Transverse colon (tissue), 4 donors: ENCODE results near the gene ABCC9. TPM values are rescaled to one million over a fixed set of nuclear protein-coding genes. Genes with fewer than 3 reads are reported as not detected.

Source experiments
- DNase-seq: peaks from one replicate; pipeline ENCODE4 v3.0.0-alpha.2; 2019
- H3K27ac ChIP-seq, 4 donors: fragments of 200-600 bp; sonication (generic); 2 replicates each; pipeline ENCODE4 v1.5.1; 2016 to 2018; ENCODE audit warnings: inconsistent platforms in 4 of 4
- H3K27me3 ChIP-seq: fragments of 200-600 bp; sonication (generic); 2 replicates; pipeline ENCODE4 v1.5.1; 2017; ENCODE audit warnings: inconsistent platforms
- H3K36me3 ChIP-seq, 4 donors: fragments of 200-600 bp; sonication (generic); 2 replicates each; pipeline ENCODE4 v1.5.1; 2017 to 2019; ENCODE audit warnings: inconsistent platforms in 4 of 4
- H3K4me1 ChIP-seq, 4 donors: fragments of 200-600 bp; sonication (generic); 2 replicates each; pipeline ENCODE4 v1.5.1; 2017 to 2020; ENCODE audit warnings: inconsistent platforms in 4 of 4
- H3K4me3 ChIP-seq, 4 donors: fragments of 200-600 bp; sonication (generic); 1 replicate in 1 of 4; 2 replicates in 3 of 4; pipeline versions ENCODE4 v1.5.1 to v1.6.1; 2017 to 2019; ENCODE audit warnings: inconsistent platforms in 4 of 4
- H3K9me3 ChIP-seq, 2 donors: fragments of 200-600 bp; sonication (generic); 2 replicates each; pipeline ENCODE4 v1.5.1; 2017 to 2019; ENCODE audit warnings: inconsistent platforms in 2 of 2
- EP300 ChIP-seq: sonication (generic); formaldehyde crosslinking; IDR thresholded peaks from one replicate; pipeline ENCODE4 v1.6.1; 2017; ENCODE audit warnings: antibody characterized with exemption, low read depth
- POLR2A ChIP-seq: fragments of 450-650 bp; IDR thresholded peaks from one replicate; pipeline ENCODE4 v1.6.1; 2016; ENCODE audit warnings: antibody characterized with exemption, mild to moderate bottlenecking, moderate library complexity
- POLR2AphosphoS5 ChIP-seq, 3 donors: sonication (generic); formaldehyde crosslinking; IDR thresholded peaks; one replicate each; pipeline ENCODE4 v1.6.1; 2016; ENCODE audit warnings: antibody characterized with exemption in 3 of 3
- WGBS, 2 donors: methylation state at CpG; one replicate each; pipeline ENCODE4 v1.1.5; 2018; ENCODE audit warnings: low coverage in 1 of 2; 5-methylcytosine and 5-hydroxymethylcytosine counted together
- in situ Hi-C, 4 donors: fragments of 200-750 bp; cut with MboI; loops; one replicate each; pipeline versions ENCODE4 v1.15.0 to v1.15.1; 2017; ENCODE audit warnings: low sequenced_read_pairs in 3 of 4, low pct_ligation_motif_present in 1 of 4, low pct_unique_long_range_greater_than_20kb in 1 of 4
- intact Hi-C: fragments of 100-400 bp; cut with DNase I; formaldehyde crosslinking; loops from one replicate; pipeline ENCODE4 v1.15.1; 2023; ENCODE audit warnings: low total_unique reads
- total RNA-seq, 4 donors: library from RNA; depleted of rRNA; stranded (reverse); fragments of >200 nt; gene quantifications; one replicate each; pipeline ENCODE4 v1.1.0, GENCODE V29; 2016
- TF ChIP-seq, protein P1 (sequence below), 5 experiments: fragments of 200-600 bp in 3 of 5; fragments of 450-650 bp in 2 of 5; sonication (generic) in 3 of 5; IDR thresholded peaks; 1 replicate in 2 of 5; 2 replicates in 3 of 5; pipeline ENCODE4 v1.5.1; 2016 to 2017; ENCODE audit warnings: antibody characterized with exemption in 5 of 5, inconsistent platforms in 3 of 5, mild to moderate bottlenecking in 2 of 5, moderate library complexity in 1 of 5

Gene ABCC9
- total RNA-seq, 4 donors from 2014 or later = 5.2 to 10.2 (median 8.0) TPM

DNA sequence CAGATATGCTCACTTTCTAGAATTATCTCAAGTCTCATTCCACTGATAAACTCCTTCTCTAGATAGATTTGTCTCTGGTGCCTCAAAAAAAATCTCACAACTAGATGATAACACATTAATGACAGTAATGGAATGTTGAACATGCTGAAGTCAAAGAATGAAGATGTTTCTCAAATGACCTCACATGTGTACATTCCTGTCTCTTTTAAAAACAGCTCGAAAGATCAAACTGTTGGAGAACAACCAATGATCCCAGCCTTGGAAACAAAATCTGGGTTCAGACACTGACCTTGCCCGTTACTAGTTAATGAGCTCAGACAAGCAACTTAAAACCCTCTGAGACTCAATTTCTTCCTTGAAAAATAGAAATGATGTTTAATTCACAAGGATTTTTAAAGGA is 122.0 kb downstream of the ABCC9 start:
- TF ChIP-seq, protein P1, sequence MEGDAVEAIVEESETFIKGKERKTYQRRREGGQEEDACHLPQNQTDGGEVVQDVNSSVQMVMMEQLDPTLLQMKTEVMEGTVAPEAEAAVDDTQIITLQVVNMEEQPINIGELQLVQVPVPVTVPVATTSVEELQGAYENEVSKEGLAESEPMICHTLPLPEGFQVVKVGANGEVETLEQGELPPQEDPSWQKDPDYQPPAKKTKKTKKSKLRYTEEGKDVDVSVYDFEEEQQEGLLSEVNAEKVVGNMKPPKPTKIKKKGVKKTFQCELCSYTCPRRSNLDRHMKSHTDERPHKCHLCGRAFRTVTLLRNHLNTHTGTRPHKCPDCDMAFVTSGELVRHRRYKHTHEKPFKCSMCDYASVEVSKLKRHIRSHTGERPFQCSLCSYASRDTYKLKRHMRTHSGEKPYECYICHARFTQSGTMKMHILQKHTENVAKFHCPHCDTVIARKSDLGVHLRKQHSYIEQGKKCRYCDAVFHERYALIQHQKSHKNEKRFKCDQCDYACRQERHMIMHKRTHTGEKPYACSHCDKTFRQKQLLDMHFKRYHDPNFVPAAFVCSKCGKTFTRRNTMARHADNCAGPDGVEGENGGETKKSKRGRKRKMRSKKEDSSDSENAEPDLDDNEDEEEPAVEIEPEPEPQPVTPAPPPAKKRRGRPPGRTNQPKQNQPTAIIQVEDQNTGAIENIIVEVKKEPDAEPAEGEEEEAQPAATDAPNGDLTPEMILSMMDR (IDR thresholded peaks at IDR 0.05) = no peak
- no peak for TF ChIP-seq POLR2A
- TF ChIP-seq EP300 = no peak
- no peak for TF ChIP-seq POLR2AphosphoS5 (IDR thresholded peaks at IDR 0.05)
- Histone ChIP-seq H3K4me1 (peaks cover 0 to 15% (median 0%) of the 10 kb centered on the region in 4 donors), H3K27me3 (no peaks in the 10 kb centered on the region), H3K36me3 (no peaks in the 10 kb centered on the region), H3K9me3 (no peaks in the 10 kb centered on the region), H3K27ac (no peak overlapping the region), H3K4me3 (no peak overlapping the region)
- in situ Hi-C loops = no loop called here
- 21 to 23% methylated on average over 2 of the region's 2 CpGs for WGBS, 2 donors
- intact Hi-C loops = no loop called here
- DNase-seq = no peak

DNA sequence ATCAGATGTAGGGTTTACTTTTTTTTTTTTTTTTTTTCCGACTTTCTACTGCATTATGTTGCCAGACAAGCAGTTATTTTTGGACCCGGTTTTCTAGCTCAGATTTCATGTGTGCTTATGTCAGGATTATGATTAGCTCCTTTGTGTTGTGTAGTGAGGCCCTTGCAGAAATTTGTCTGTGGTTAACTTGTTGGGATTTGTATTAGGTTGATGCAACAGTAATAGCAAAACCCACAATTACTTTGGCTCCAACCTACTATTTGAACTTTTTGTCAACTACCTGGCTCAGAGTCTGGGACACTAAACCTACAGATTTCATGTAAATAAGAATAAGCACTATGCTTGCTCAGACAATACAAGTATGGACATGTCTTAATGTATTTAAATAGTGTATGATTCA is 122.6 kb downstream of the ABCC9 start:
- H3K4me3 ChIP-seq = no peak overlapping the region
- intact Hi-C loops (no loop called here), in situ Hi-C loops (no loop called here)
- TF ChIP-seq EP300 (no peak), POLR2A (no peak), POLR2AphosphoS5 (IDR thresholded peaks at IDR 0.05) (no peak)
- TF ChIP-seq, protein P1 (IDR thresholded peaks at IDR 0.05) = no peak
- H3K27me3 ChIP-seq = no peaks in the 10 kb centered on the region
- no peak for DNase-seq
- no peaks in the 10 kb centered on the region for H3K9me3 ChIP-seq
- no peaks in the 10 kb centered on the region for H3K36me3 ChIP-seq
- peaks cover 0 to 15% (median 0%) of the 10 kb centered on the region in 4 donors for H3K4me1 ChIP-seq
- WGBS, 2 donors = 56% methylated on average over 2 of the region's 2 CpGs
- H3K27ac ChIP-seq = no peak overlapping the region

DNA sequence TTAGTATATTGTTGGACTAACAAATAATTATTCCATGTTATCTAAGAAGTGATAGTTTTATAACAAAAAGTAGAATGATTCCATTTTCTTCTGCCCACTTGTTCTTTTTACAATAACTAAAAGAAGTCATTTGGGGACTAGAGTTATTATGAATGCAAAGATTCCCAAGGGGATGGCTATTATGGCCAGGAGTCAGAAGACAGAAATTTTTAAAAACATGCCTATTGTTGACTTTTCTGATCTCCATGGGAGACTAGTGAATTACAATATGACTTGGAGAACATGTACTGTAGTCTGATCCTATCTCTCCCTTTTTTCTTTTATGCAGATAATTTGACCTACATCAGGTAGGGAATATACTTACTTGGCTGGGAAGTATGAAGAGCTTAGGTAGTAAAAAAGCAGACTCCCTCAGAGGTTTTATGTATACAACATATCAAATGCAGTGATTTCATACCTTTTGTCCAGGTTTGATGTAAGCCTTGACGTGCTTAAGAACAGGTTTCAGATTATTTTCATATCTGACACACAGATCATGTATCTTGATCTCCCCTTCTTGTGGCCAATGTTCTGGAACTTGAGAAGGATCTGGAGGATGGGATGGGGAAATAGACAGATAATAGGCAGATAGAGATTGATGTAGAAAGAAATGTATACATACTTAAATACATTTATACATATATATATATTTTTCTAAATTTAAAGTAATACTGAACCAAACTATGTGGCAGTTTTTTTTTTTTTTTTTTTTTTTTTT is 125.7 kb downstream of the ABCC9 start:
- DNase-seq = no peak
- in situ Hi-C loops (no loop called here), intact Hi-C loops (no loop called here)
- Histone ChIP-seq H3K36me3 (no peaks in the 10 kb centered on the region), H3K4me3 (no peak overlapping the region), H3K9me3 (no peaks in the 10 kb centered on the region), H3K4me1 (peaks cover 0 to 9% (median 0%) of the 10 kb centered on the region in 4 donors), H3K27me3 (no peaks in the 10 kb centered on the region), H3K27ac (no peak overlapping the region)
- WGBS, 2 donors = 74 to 88% methylated on average over 1 of the region's 1 CpG
- no peak for TF ChIP-seq POLR2AphosphoS5 (IDR thresholded peaks at IDR 0.05)
- TF ChIP-seq POLR2A = no peak
- TF ChIP-seq EP300 = no peak
- TF ChIP-seq, protein P1 (IDR thresholded peaks at IDR 0.05) = no peak

DNA sequence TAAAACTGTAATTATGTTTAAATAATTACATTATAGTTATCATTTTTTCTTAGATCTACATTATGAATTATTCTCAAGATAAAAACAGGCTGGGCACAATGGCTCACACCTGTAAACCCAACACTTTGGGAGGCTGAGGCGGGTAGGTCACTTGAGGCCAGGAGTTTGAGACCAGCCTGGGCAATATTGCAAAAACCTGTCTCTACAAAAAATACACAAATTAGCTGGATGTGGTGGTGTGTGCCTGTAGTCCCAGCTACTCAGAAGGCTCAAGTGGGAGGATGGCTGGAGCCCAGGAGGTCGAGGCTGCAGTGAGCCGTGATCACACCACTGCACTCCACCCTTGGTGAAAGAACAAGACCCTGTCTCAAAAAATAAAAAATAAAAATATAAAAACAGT is 126.4 kb downstream of the ABCC9 start:
- no peaks in the 10 kb centered on the region for H3K36me3 ChIP-seq
- intact Hi-C loops (no loop called here), in situ Hi-C loops (no loop called here)
- H3K9me3 ChIP-seq = no peaks in the 10 kb centered on the region
- 87 to 90% methylated on average over 3 of the region's 3 CpGs for WGBS, 2 donors
- peaks cover 0 to 5% (median 0%) of the 10 kb centered on the region in 4 donors for H3K4me1 ChIP-seq
- DNase-seq = no peak
- no peak overlapping the region for H3K27ac ChIP-seq
- H3K27me3 ChIP-seq = no peaks in the 10 kb centered on the region
- TF ChIP-seq, protein P1 (IDR thresholded peaks at IDR 0.05) = no peak
- TF ChIP-seq EP300 = no peak
- TF ChIP-seq POLR2AphosphoS5 (IDR thresholded peaks at IDR 0.05) = no peak
- no peak overlapping the region for H3K4me3 ChIP-seq
